Left lung (tissue), 10 donors: ENCODE results near the gene RFLNA. TPM values are rescaled to one million over a fixed set of nuclear protein-coding genes. Genes with fewer than 3 reads are reported as not detected.
"Not testable (repeated sequence)": the region's sequence is repeated elsewhere in the genome, so short reads cannot be mapped to it uniquely, and the experiment has no call there.

Experiments
- ATAC-seq: fragments of 200-7000 bp; cut with Tn5 transposase; one replicate; pipeline ENCODE4 v1.9.1; 2020; ENCODE audit warnings: moderate library complexity
- DNase-seq, 4 donors: peaks; one replicate each; pipeline ENCODE4 v3.0.0-alpha.2; 2013 to 2020
- H3K27ac ChIP-seq, 2 donors: fragments of 200-600 bp; sonication (generic) in 1 of 2; one replicate each; pipeline versions ENCODE4 v1.5.0 to v1.8.0; 2020 to 2021
- H3K27me3 ChIP-seq, 2 donors: fragments of 200-600 bp; sonication (generic) in 1 of 2; one replicate each; pipeline versions ENCODE4 v1.5.0 to v1.8.0; 2020 to 2021
- H3K36me3 ChIP-seq, 2 donors: fragments of 200-600 bp; sonication (generic) in 1 of 2; one replicate each; pipeline versions ENCODE4 v1.5.0 to v1.8.0; 2020 to 2021
- H3K4me1 ChIP-seq, 2 donors: fragments of 200-600 bp; one replicate each; pipeline ENCODE4 v1.8.0; 2021
- H3K4me3 ChIP-seq, 2 donors: fragments of 200-600 bp; sonication (generic) in 1 of 2; one replicate each; pipeline versions ENCODE4 v1.5.0 to v1.8.0; 2020 to 2021; ENCODE audit warnings: mild to moderate bottlenecking in 1 of 2
- H3K9me3 ChIP-seq, 2 donors: fragments of 200-600 bp; sonication (generic) in 1 of 2; one replicate each; pipeline versions ENCODE4 v1.5.0 to v1.8.0; 2020 to 2021
- CTCF ChIP-seq, 2 donors: fragments of 200-600 bp; sonication (generic) in 1 of 2; IDR thresholded peaks; one replicate each; pipeline versions ENCODE4 v1.5.0 to v1.8.0; 2021; ENCODE audit warnings: antibody characterized with exemption in 2 of 2
- intact Hi-C, 2 donors: fragments of 100-400 bp; cut with DNase I; formaldehyde crosslinking; loops; one replicate each; pipeline versions ENCODE4 v1.11.2 to v1.14.2; 2022
- polyA plus RNA-seq, 6 donors: library from polyadenylated mRNA; unstranded; fragments of 120-200 nt; gene quantifications; one replicate each; pipeline ENCODE4 v1.2.1, GENCODE V29; 2013; ENCODE audit not compliant: insufficient read length in 6 of 6
- total RNA-seq, 2 donors: library from RNA; stranded (reverse); fragmentation: NEBNext Ultra II Directional; extraction: Animal tissue kit (Norgen Biotek cat#: 25700); gene quantifications; one replicate each; pipeline ENCODE4 v1.2.1, GENCODE V29; 2021
- donor health status: DM: no; HTN: yes; CAD: no.
- donor health status: DM: no; HTN: no; CAD: no.

Gene RFLNA
- total and polyA plus RNA-seq, 8 donors: 1.4 to 4.7 (median 3.0) TPM

GRCh38 chr12:124299628-124300388 lies 4.9 kb downstream of the RFLNA start:
- H3K4me3 ChIP-seq: no peak overlapping the region
- no peak for ATAC-seq
- TF ChIP-seq CTCF (IDR thresholded peaks at IDR 0.05): no peak
- no peak overlapping the region for H3K27ac ChIP-seq
- peaks cover 18 to 40% of the 10 kb centered on the region in 2 donors for H3K27me3 ChIP-seq
- H3K9me3 ChIP-seq: no peaks in the 10 kb centered on the region
- intact Hi-C loops: no loop called here
- DNase-seq: peak in 1 of 4 donors; percentile 20
- no peaks in the 10 kb centered on the region for H3K36me3 ChIP-seq
- peaks cover 3 to 12% of the 10 kb centered on the region in 2 donors for H3K4me1 ChIP-seq

GRCh38 chr12:124300657-124301056 lies 5.8 kb downstream of the RFLNA start:
- ATAC-seq, H3K4me1 ChIP-seq, H3K36me3 ChIP-seq, DNase-seq, H3K4me3 ChIP-seq, H3K9me3 ChIP-seq, intact Hi-C loops, H3K27ac ChIP-seq: not testable (repeated sequence)
- H3K27me3 ChIP-seq: peaks cover 13 to 32% of the 10 kb centered on the region in 2 donors

GRCh38 chr12:124301084-124301654 lies 6.3 kb downstream of the RFLNA start:
- H3K27ac ChIP-seq: no peak overlapping the region
- ATAC-seq (no peak), DNase-seq (peak in 1 of 4 donors; percentile 20)
- intact Hi-C loops: no loop called here
- H3K36me3 ChIP-seq: no peaks in the 10 kb centered on the region
- H3K27me3 ChIP-seq: peaks cover 10 to 27% of the 10 kb centered on the region in 2 donors
- no peaks in the 10 kb centered on the region for H3K9me3 ChIP-seq
- TF ChIP-seq CTCF (IDR thresholded peaks at IDR 0.05): no peak
- H3K4me3 ChIP-seq: no peak overlapping the region
- H3K4me1 ChIP-seq: peaks cover 0 to 4% of the 10 kb centered on the region in 2 donors

- intact Hi-C loops: no loop called here
- TF ChIP-seq CTCF (IDR thresholded peaks at IDR 0.05): no peak
- no peak for ATAC-seq
- Histone ChIP-seq H3K27ac (no peak overlapping the region), H3K4me3 (no peak overlapping the region), H3K36me3 (no peaks in the 10 kb centered on the region), H3K9me3 (no peaks in the 10 kb centered on the region), H3K27me3 (peaks cover 0 to 16% of the 10 kb centered on the region in 2 donors), H3K4me1 (no peaks in the 10 kb centered on the region)
- DNase-seq: peak in 1 of 4 donors; percentile 41
Measured at GRCh38 chr12:124302241-124302806, 7.4 kb downstream of the RFLNA start.

- TF ChIP-seq CTCF (IDR thresholded peaks at IDR 0.05): no peak
- Histone ChIP-seq H3K27ac (no peak overlapping the region), H3K4me1 (no peaks in the 10 kb centered on the region), H3K36me3 (no peaks in the 10 kb centered on the region), H3K9me3 (no peaks in the 10 kb centered on the region), H3K27me3 (peaks cover 0 to 9% of the 10 kb centered on the region in 2 donors), H3K4me3 (no peak overlapping the region)
- intact Hi-C loops: no loop called here
- no peak for ATAC-seq
- DNase-seq: peak in 1 of 4 donors; percentile 59
Measured at GRCh38 chr12:124302807-124303578, 8.1 kb downstream of the RFLNA start.
